Small intestine (tissue), 16 donors: ENCODE data around the gene CYFIP1. TPM values are rescaled to one million over a fixed set of nuclear protein-coding genes. Genes with fewer than 3 reads are reported as not detected.
"Not testable (repeated sequence)": the region's sequence is repeated elsewhere in the genome, so short reads cannot be mapped to it uniquely, and the experiment has no call there.

Source experiments
- DNase-seq, 2 donors: peaks; one replicate each; pipeline versions ENCODE4 v3.0.0 to v3.0.0-alpha.2; 2013
- FAIRE-seq: peaks from 2 replicates; lab custom pipeline; 2012; peaks lifted over from hg19 to GRCh38; lab: Jason Lieb, UNC
- H3K27ac ChIP-seq, 3 donors: one replicate each; pipeline ENCODE4 v1.5.1; 2013; ENCODE audit warnings: low read length in 2 of 3, mild to moderate bottlenecking in 2 of 3, control low read depth in 1 of 3, inconsistent platforms in 1 of 3, low read depth in 1 of 3, moderate library complexity in 1 of 3
- H3K27me3 ChIP-seq, 3 donors: one replicate each; pipeline ENCODE4 v1.6.1; 2013; ENCODE audit warnings: low read length in 3 of 3, inconsistent platforms in 1 of 3; ENCODE audit not compliant: control insufficient read depth in 3 of 3, insufficient read depth in 3 of 3
- H3K36me3 ChIP-seq, 3 donors: one replicate each; pipeline ENCODE4 v1.6.1; 2013; ENCODE audit warnings: low read length in 3 of 3, inconsistent platforms in 1 of 3, low read depth in 1 of 3, mild to moderate bottlenecking in 1 of 3, moderate library complexity in 1 of 3; ENCODE audit not compliant: control insufficient read depth in 3 of 3, insufficient read depth in 2 of 3
- H3K4me1 ChIP-seq, 3 donors: one replicate each; pipeline ENCODE4 v1.6.1; 2013; ENCODE audit warnings: low read length in 2 of 3, inconsistent platforms in 1 of 3, low read depth in 1 of 3, mild to moderate bottlenecking in 1 of 3, moderate library complexity in 1 of 3; ENCODE audit not compliant: control insufficient read depth in 3 of 3, insufficient read depth in 2 of 3
- H3K4me3 ChIP-seq, 3 donors: one replicate each; pipeline ENCODE4 v1.5.1; 2013; ENCODE audit warnings: low read length in 3 of 3, control low read depth in 1 of 3, inconsistent platforms in 1 of 3, low read depth in 1 of 3, mild to moderate bottlenecking in 1 of 3, moderate library complexity in 1 of 3
- H3K9me3 ChIP-seq, 2 donors: one replicate each; pipeline ENCODE4 v1.6.1; 2013; ENCODE audit warnings: low read depth in 1 of 2, low read length in 1 of 2; ENCODE audit not compliant: control insufficient read depth in 2 of 2, insufficient read depth in 1 of 2
- WGBS, 3 donors: extraction: QIAGEN DNeasy Blood & Tissue Kit; methylation state at CpG; one replicate each; pipeline ENCODE4 v1.1.7; 2013; 5-methylcytosine and 5-hydroxymethylcytosine counted together
- long read RNA-seq, 10 donors: transcript quantifications; one replicate each; lab custom pipeline, GENCODE V29; 2026
- polyA plus RNA-seq, 4 donors: library from polyadenylated mRNA; stranded (reverse) in 3 of 4; unstranded in 1 of 4; fragments of 200-250 nt in 3 of 4; fragments of 120-200 nt in 1 of 4; gene quantifications; one replicate each; pipeline versions ENCODE4 v1.2.1 to v1.2.3, GENCODE V29; 2013
- donor health status: healthy with polysubstance abuse.
- donor health status: control.
- donor health status: control.
- donor health status: Bipolar disorder and iron deficiency.
- donor health status: healthy.

The CYFIP1 gene
- 10 to 100 TPM; 35.9 to 93.9 (median 51.8) TPM for polyA plus RNA-seq
- long read RNA-seq, donor 1 = 0 reads
- long read RNA-seq, donor 2, full-length matches to known transcripts = 1 of 1 reads
- long read RNA-seq, donor 2, partial matches to known transcripts = 0 of 1 reads
- long read RNA-seq, donor 2, other reads (novel, unspliced or antisense) = 0 of 1 reads
- long read RNA-seq, donor 3, partial matches to known transcripts = 0 of 1 reads
- long read RNA-seq, donor 3, other reads (novel, unspliced or antisense) = 0 of 1 reads
- long read RNA-seq, donor 4 = 0 reads
- long read RNA-seq, donor 5 = 0 reads
- long read RNA-seq, donor 6 = 0 reads
- long read RNA-seq, donor 7 = 0 reads
- long read RNA-seq, donor 8 = 0 reads
- long read RNA-seq, donor 9, full-length matches to known transcripts = 1 of 1 reads
- long read RNA-seq, donor 9, partial matches to known transcripts = 0 of 1 reads
- long read RNA-seq, donor 9, other reads (novel, unspliced or antisense) = 0 of 1 reads
- long read RNA-seq, donor 10, full-length matches to known transcripts = 4 of 9 reads
- long read RNA-seq, donor 10, partial matches to known transcripts = 5 of 9 reads
- long read RNA-seq, donor 10, other reads (novel, unspliced or antisense) = 0 of 9 reads

- peak within 1 kb of the TSS; percentile 69 to 97 (median 84) for H3K4me3 ChIP-seq
- peak within 1 kb of the TSS; percentile 53 to 92 (median 77) for H3K27ac ChIP-seq
- H3K36me3 ChIP-seq = no peaks in the 10 kb centered on the region
- H3K27me3 ChIP-seq = no peaks in the 10 kb centered on the region
- FAIRE-seq (no peak), DNase-seq (peak; percentile 89 to 94)
- H3K4me1 ChIP-seq = peaks cover 2 to 4% (median 3%) of the 10 kb centered on the region in 3 donors
- 1% methylated on average over 51 to 93 of the region's 93 CpGs for WGBS, 3 donors
- no peaks in the 10 kb centered on the region for H3K9me3 ChIP-seq
Observed at GRCh38 chr15:22980189-22981050, at the start of gene CYFIP1. Gene CYFIP1, minus strand, starts transcription at chr15:22980368. Its CDS starts 33,083 bp downstream, at chr15:22947285.

DNA sequence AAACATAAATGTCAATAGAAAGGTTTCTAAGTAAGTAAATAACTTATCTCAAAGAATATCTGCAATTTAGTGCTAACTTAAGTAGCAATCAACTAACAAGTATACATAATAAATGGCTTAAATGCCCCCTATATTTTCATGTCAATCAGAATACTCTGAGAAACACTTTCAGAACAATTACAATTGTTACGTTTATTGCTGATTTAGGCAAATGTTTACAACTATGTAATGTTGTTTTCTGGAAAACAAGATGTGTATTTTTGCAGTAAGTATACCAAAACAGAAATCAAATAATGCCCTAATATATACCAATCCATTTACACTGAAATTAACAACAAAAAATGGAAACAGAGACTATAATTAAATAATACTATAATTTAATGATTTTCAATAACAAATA lies 46.0 kb upstream of the CYFIP1 start:
- H3K27me3 ChIP-seq = no peaks in the 10 kb centered on the region
- H3K4me3 ChIP-seq = no peak overlapping the region
- no peaks in the 10 kb centered on the region for H3K4me1 ChIP-seq
- 88 to 97% (median 88%) methylated on average over 1 of the region's 1 CpG for WGBS, 3 donors
- no peak overlapping the region for H3K27ac ChIP-seq
- no peak for DNase-seq
- no peak for FAIRE-seq
- H3K9me3 ChIP-seq = no peaks in the 10 kb centered on the region
- H3K36me3 ChIP-seq = peaks cover 16 to 32% (median 24%) of the 10 kb centered on the region in 3 donors

GRCh38 chr15:23022156-23022555 lies 42.0 kb upstream of the CYFIP1 start:
- WGBS, 3 donors = 92 to 96% (median 95%) methylated on average over 2 of the region's 2 CpGs
- FAIRE-seq (no peak), DNase-seq (no peak)
- no peaks in the 10 kb centered on the region for H3K9me3 ChIP-seq
- peaks cover 18 to 30% (median 22%) of the 10 kb centered on the region in 3 donors for H3K36me3 ChIP-seq
- no peak overlapping the region for H3K27ac ChIP-seq
- no peaks in the 10 kb centered on the region for H3K27me3 ChIP-seq
- no peaks in the 10 kb centered on the region for H3K4me1 ChIP-seq
- no peak overlapping the region for H3K4me3 ChIP-seq

- no peak overlapping the region for H3K27ac ChIP-seq
- no peaks in the 10 kb centered on the region for H3K4me1 ChIP-seq
- DNase-seq (no peak), FAIRE-seq (no peak)
- no peak overlapping the region for H3K4me3 ChIP-seq
- H3K9me3 ChIP-seq = no peaks in the 10 kb centered on the region
- H3K36me3 ChIP-seq = peaks cover 7 to 45% (median 12%) of the 10 kb centered on the region in 3 donors
- WGBS, 3 donors = 93 to 98% (median 95%) methylated on average over 3 of the region's 3 CpGs
- H3K27me3 ChIP-seq = no peaks in the 10 kb centered on the region
Observed at GRCh38 chr15:23014394-23015000, 34.3 kb upstream of the CYFIP1 start.

- H3K4me1 ChIP-seq = no peaks in the 10 kb centered on the region
- no peak overlapping the region for H3K4me3 ChIP-seq
- no peak for FAIRE-seq
- H3K9me3 ChIP-seq = no peaks in the 10 kb centered on the region
- H3K27me3 ChIP-seq = no peaks in the 10 kb centered on the region
- DNase-seq = no peak
- no peak overlapping the region for H3K27ac ChIP-seq
- 94 to 99% (median 96%) methylated on average over 5 of the region's 5 CpGs for WGBS, 3 donors
- peaks cover 4 to 39% (median 12%) of the 10 kb centered on the region in 3 donors for H3K36me3 ChIP-seq
Observed at GRCh38 chr15:23013681-23014080, 33.5 kb upstream of the CYFIP1 start.

- FAIRE-seq, H3K27me3 ChIP-seq, DNase-seq, H3K9me3 ChIP-seq, H3K4me3 ChIP-seq, H3K27ac ChIP-seq, H3K4me1 ChIP-seq: not testable (repeated sequence)
- WGBS, 3 donors = 95 to 96% (median 96%) methylated on average over 9 of the region's 9 CpGs
- peaks cover 5 to 44% (median 15%) of the 10 kb centered on the region in 3 donors for H3K36me3 ChIP-seq
Observed at GRCh38 chr15:23012616-23013015, 32.4 kb upstream of the CYFIP1 start.

DNA sequence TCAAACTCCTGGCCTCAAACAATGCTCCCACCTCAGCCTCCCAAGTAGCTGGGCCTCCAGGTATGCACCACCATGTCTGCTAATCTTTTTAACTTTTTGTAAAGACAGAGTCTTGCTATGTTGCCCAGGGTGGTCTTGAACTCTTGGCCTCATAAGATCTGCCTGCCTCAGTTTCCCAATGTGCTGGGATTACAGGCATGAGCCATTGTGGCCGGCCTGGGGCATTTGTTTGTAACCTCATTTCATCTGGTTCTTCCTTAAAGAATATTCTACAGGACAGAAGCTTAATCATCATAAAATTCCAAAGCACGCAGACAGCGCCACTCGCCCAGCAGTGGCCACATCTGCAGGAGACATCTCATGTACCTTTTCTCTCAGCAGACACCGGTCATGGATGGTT lies 23.6 kb upstream of the CYFIP1 start:
- WGBS, 3 donors = 98 to 99% (median 98%) methylated on average over 5 of the region's 5 CpGs
- Histone ChIP-seq H3K27ac (no peak overlapping the region), H3K4me1 (no peaks in the 10 kb centered on the region), H3K4me3 (no peak overlapping the region), H3K36me3 (peaks cover 18 to 38% (median 21%) of the 10 kb centered on the region in 3 donors), H3K27me3 (no peaks in the 10 kb centered on the region), H3K9me3 (no peaks in the 10 kb centered on the region)
- DNase-seq (no peak), FAIRE-seq (no peak)

DNA sequence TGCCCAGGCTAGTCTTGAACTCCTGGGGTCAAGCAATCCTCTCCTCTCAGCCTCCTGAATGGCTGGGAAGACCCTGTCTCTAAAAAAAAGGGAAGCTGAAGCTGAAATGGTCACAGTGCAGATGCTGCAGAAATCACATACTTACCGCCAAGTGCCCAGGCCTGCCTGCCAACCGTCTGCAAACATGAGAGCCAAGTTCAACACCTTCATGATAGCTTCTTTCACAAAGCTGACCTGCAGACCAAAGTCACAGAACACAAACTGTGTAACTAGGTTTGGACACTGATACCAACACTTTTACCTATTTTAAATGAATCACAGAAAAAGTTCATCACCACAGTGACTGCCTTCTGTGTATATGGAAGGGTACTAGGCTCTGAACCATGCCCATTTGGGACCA lies 22.8 kb upstream of the CYFIP1 start:
- H3K9me3 ChIP-seq = no peaks in the 10 kb centered on the region
- no peak for DNase-seq
- H3K4me1 ChIP-seq = no peaks in the 10 kb centered on the region
- H3K27me3 ChIP-seq = no peaks in the 10 kb centered on the region
- H3K36me3 ChIP-seq = peaks cover 17 to 34% (median 21%) of the 10 kb centered on the region in 3 donors
- WGBS, 3 donors = 83 to 95% (median 84%) methylated on average over 2 of the region's 2 CpGs
- FAIRE-seq = no peak
- no peak overlapping the region for H3K4me3 ChIP-seq
- H3K27ac ChIP-seq = no peak overlapping the region
